Renal pelvis (tissue), 4 donors: ENCODE measurements around the gene PDC. TPM values are rescaled to one million over a fixed set of nuclear protein-coding genes. Genes with fewer than 3 reads are reported as not detected.
"Not testable (repeated sequence)": the region's sequence is repeated elsewhere in the genome, so short reads cannot be mapped to it uniquely, and the experiment has no call there.

ENCODE experiments used
- DNase-seq: peaks from one replicate; pipeline ENCODE4 v3.0.0-alpha.2; 2013
- polyA plus RNA-seq, 3 donors: library from polyadenylated mRNA; unstranded; fragments of 120-200 nt; gene quantifications; one replicate each; pipeline ENCODE4 v1.2.1, GENCODE V29; 2013; ENCODE audit not compliant: insufficient read length in 3 of 3

Gene PDC
- polyA plus RNA-seq, 3 donors = 0.07 to 0.60 (median 0.33) TPM

- DNase-seq = no peak
Observed at GRCh38 chr1:186403632-186404031, 57.3 kb downstream of the PDC start.

GRCh38 chr1:186401446-186401845 is 59.5 kb downstream of the PDC start:
- not testable (repeated sequence) for DNase-seq

Other genes with a start within 250 kb of the PDC start
- under 1 TPM; 0.10 to 0.28 (median 0.26) TPM for gene PRG4, start 164.8 kb downstream of the PDC start, polyA plus RNA-seq
- 100 to 1,000 TPM; 104 to 120 (median 119) TPM for gene TPR, start 85.9 kb downstream of the PDC start, polyA plus RNA-seq
- 10 to 100 TPM; 25.4 to 35.3 (median 29.6) TPM for gene ODR4, start 85.3 kb downstream of the PDC start, polyA plus RNA-seq
- under 1 TPM; 0.54 to 0.93 (median 0.84) TPM for gene PTGS2, start 219.3 kb upstream of the PDC start, polyA plus RNA-seq